SK-N-SH treated with all-trans-retinoic acid at 6 μM for 48 hours (cell line): ENCODE results near the gene C14orf180.
A peak's percentile ranks its signal among the peaks of the same experiment; 100 is the strongest.

Experiments
- ATAC-seq: fragments of 200-7000 bp; cut with Tn5 transposase; 3 replicates; pipeline ENCODE4 v1.9.1; 2020; ENCODE audit warnings: mild to moderate bottlenecking, moderate library complexity
- ARNTL ChIP-seq: fragments of 450-650 bp; formaldehyde crosslinking; IDR thresholded peaks from 2 replicates; pipeline ENCODE4 v1.5.0; 2020; ENCODE audit warnings: low read depth, mild to moderate bottlenecking, moderate library complexity, borderline replicate concordance
- BACH2 ChIP-seq: fragments of 250-450 bp; sonication (Bioruptor Pico); IDR thresholded peaks from 2 replicates; pipeline ENCODE4 v1.9.0; 2021; ENCODE audit warnings: mild to moderate bottlenecking, borderline replicate concordance
- CREB5 ChIP-seq: fragments of 250-450 bp; sonication (Bioruptor Pico); IDR thresholded peaks from 2 replicates; pipeline ENCODE4 v1.5.1; 2020; ENCODE audit warnings: low read depth, mild to moderate bottlenecking, moderate library complexity
- CSDC2 ChIP-seq: fragments of 250-450 bp; sonication (Bioruptor Pico); IDR thresholded peaks from 2 replicates; pipeline ENCODE4 v1.5.0; 2020; ENCODE audit warnings: mild to moderate bottlenecking, moderate library complexity
- CSRNP3 ChIP-seq: fragments of 250-450 bp; sonication (Bioruptor Pico); IDR thresholded peaks from 2 replicates; pipeline ENCODE4 v1.5.1; 2021; ENCODE audit warnings: mild to moderate bottlenecking, moderate library complexity
- ESRRG ChIP-seq: fragments of 250-450 bp; sonication (Bioruptor Pico); IDR thresholded peaks from 2 replicates; pipeline ENCODE4 v1.6.1; 2021; ENCODE audit warnings: mild to moderate bottlenecking
- GLIS3 ChIP-seq: fragments of 250-450 bp; sonication (Bioruptor Pico); IDR thresholded peaks from 2 replicates; pipeline ENCODE4 v1.5.0; 2020; ENCODE audit warnings: mild to moderate bottlenecking, moderate library complexity
- ISL1 ChIP-seq: fragments of 250-450 bp; sonication (Bioruptor Pico); IDR thresholded peaks from 2 replicates; pipeline ENCODE4 v2.1.2; 2022; ENCODE audit warnings: mild to moderate bottlenecking, moderate library complexity
- OSR1 ChIP-seq: fragments of 250-450 bp; sonication (Bioruptor Pico); IDR thresholded peaks from 2 replicates; pipeline ENCODE4 v1.8.0; 2022; ENCODE audit warnings: moderate library complexity, mild to moderate bottlenecking, inconsistent platforms
- PATZ1 ChIP-seq: fragments of 250-450 bp; sonication (Bioruptor Pico); IDR thresholded peaks from 2 replicates; pipeline ENCODE4 v1.8.0; 2020; ENCODE audit warnings: mild to moderate bottlenecking, moderate library complexity, borderline replicate concordance
- POU6F1 ChIP-seq: fragments of 250-450 bp; sonication (Bioruptor Pico); IDR thresholded peaks from 2 replicates; pipeline ENCODE4 v1.8.0; 2021; ENCODE audit warnings: low read depth, mild to moderate bottlenecking, moderate library complexity, borderline replicate concordance
- PPARA ChIP-seq: fragments of 250-450 bp; sonication (Bioruptor Pico); IDR thresholded peaks from 2 replicates; pipeline ENCODE4 v1.5.0; 2020; ENCODE audit warnings: mild to moderate bottlenecking, borderline replicate concordance
- SNAI2 ChIP-seq: fragments of 250-450 bp; sonication (Bioruptor Pico); IDR thresholded peaks from 2 replicates; pipeline ENCODE4 v1.5.0; 2020; ENCODE audit warnings: mild to moderate bottlenecking, moderate library complexity
- TCF4 ChIP-seq: fragments of 250-450 bp; sonication (Bioruptor Pico); IDR thresholded peaks from 2 replicates; pipeline ENCODE4 v1.8.0; 2021; ENCODE audit warnings: mild to moderate bottlenecking, moderate library complexity, borderline replicate concordance
- TOX ChIP-seq: fragments of 250-450 bp; sonication (Bioruptor Pico); IDR thresholded peaks from 2 replicates; pipeline ENCODE4 v1.8.0; 2021; ENCODE audit warnings: mild to moderate bottlenecking, moderate library complexity, borderline replicate concordance
- TSHZ2 ChIP-seq: fragments of 250-450 bp; sonication (Bioruptor Pico); IDR thresholded peaks from 2 replicates; pipeline ENCODE4 v1.5.0; 2020; ENCODE audit warnings: mild to moderate bottlenecking, moderate library complexity
- ZC3H10 ChIP-seq: fragments of 250-450 bp; sonication (Bioruptor Pico); IDR thresholded peaks from 2 replicates; pipeline ENCODE4 v1.5.1; 2021; ENCODE audit warnings: mild to moderate bottlenecking, moderate library complexity
- ZFP30 ChIP-seq: fragments of 450-650 bp; formaldehyde crosslinking; IDR thresholded peaks from 2 replicates; pipeline ENCODE4 v1.5.0; 2022; ENCODE audit warnings: mild to moderate bottlenecking, moderate library complexity
- ZNF70 ChIP-seq: fragments of 450-650 bp; formaldehyde crosslinking; IDR thresholded peaks from 2 replicates; pipeline ENCODE4 v1.5.0; 2020; ENCODE audit warnings: mild to moderate bottlenecking, moderate library complexity
- ZNF8 ChIP-seq: fragments of 450-650 bp; formaldehyde crosslinking; IDR thresholded peaks from 2 replicates; pipeline ENCODE4 v1.5.0; 2020; ENCODE audit warnings: mild to moderate bottlenecking, moderate library complexity

Gene C14orf180

GRCh38 chr14:104550861-104551728, 28.5 kb upstream of the C14orf180 start:
- ATAC-seq: no peak
- no peak for TF ChIP-seq OSR1
- TF ChIP-seq ARNTL: no peak
- no peak for TF ChIP-seq PPARA (CRISPR knock-in tag)
- TF ChIP-seq ESRRG (CRISPR knock-in tag): no peak
- TF ChIP-seq ZC3H10 (CRISPR knock-in tag): no peak
- no peak for TF ChIP-seq PATZ1 (CRISPR knock-in tag)

GRCh38 chr14:104551851-104552737, 27.5 kb upstream of the C14orf180 start:
- ATAC-seq: peak; percentile 24; the same call in 1 of the 3 replicates
- TF ChIP-seq ZNF70 (CRISPR knock-in tag): peak; percentile 63; the same call in 1 of the 2 replicates
- no peak for TF ChIP-seq ZNF8
- TF ChIP-seq, all 23 proteins: peak for 1

- TF ChIP-seq GLIS3 (CRISPR knock-in tag): no peak
- no peak for TF ChIP-seq ESRRG (CRISPR knock-in tag)
- no peak for TF ChIP-seq BACH2 (CRISPR knock-in tag)
- no peak for TF ChIP-seq ARNTL
- no peak for TF ChIP-seq TOX (CRISPR knock-in tag)
- no peak for TF ChIP-seq ISL1 (CRISPR knock-in tag)
- TF ChIP-seq CSDC2 (CRISPR knock-in tag): no peak
- no peak for TF ChIP-seq ZNF8
- TF ChIP-seq ZC3H10 (CRISPR knock-in tag): no peak
- no peak for TF ChIP-seq TCF4 (CRISPR knock-in tag)
- TF ChIP-seq ZFP30: no peak
- no peak for TF ChIP-seq CSRNP3 (CRISPR knock-in tag)
- TF ChIP-seq POU6F1 (CRISPR knock-in tag): no peak
- ATAC-seq: no peak
These were observed 26.8 kb upstream of the C14orf180 start for GRCh38 chr14:104552738-104553125.

- no peak for ATAC-seq
- no peak for TF ChIP-seq ZNF8
- TF ChIP-seq CSDC2 (CRISPR knock-in tag): no peak
- TF ChIP-seq ISL1 (CRISPR knock-in tag): no peak
- no peak for TF ChIP-seq ESRRG (CRISPR knock-in tag)
- no peak for TF ChIP-seq TSHZ2 (CRISPR knock-in tag)
- no peak for TF ChIP-seq CREB5 (CRISPR knock-in tag)
- no peak for TF ChIP-seq SNAI2
- no peak for TF ChIP-seq GLIS3 (CRISPR knock-in tag)
- TF ChIP-seq POU6F1 (CRISPR knock-in tag): no peak
- no peak for TF ChIP-seq PPARA (CRISPR knock-in tag)
These were observed 26.1 kb upstream of the C14orf180 start for GRCh38 chr14:104553166-104554087.
